HFF-Myc (cell line): Measurements from ENCODE around the gene ZMAT5.
A peak's percentile ranks its signal among the peaks of the same experiment; 100 is the strongest.

Experiments
- DNase-seq: peaks from one replicate; pipeline ENCODE4 v3.0.0-alpha.2; 2011; ENCODE audit warnings: low read depth; ENCODE audit errors: extremely low read depth
- H3K4me3 ChIP-seq: replicated peaks from 2 replicates; pipeline ENCODE4 v1.5.1; 2011; ENCODE audit warnings: low read depth, mild to moderate bottlenecking, control low read depth, low read length
- TF ChIP-seq, protein P1 (sequence below): IDR thresholded peaks from 2 replicates; pipeline ENCODE4 v1.5.1; 2012; ENCODE audit warnings: mild to moderate bottlenecking, low read depth, low read length, control low read depth; ENCODE audit errors: missing control alignments

Gene ZMAT5

DNA sequence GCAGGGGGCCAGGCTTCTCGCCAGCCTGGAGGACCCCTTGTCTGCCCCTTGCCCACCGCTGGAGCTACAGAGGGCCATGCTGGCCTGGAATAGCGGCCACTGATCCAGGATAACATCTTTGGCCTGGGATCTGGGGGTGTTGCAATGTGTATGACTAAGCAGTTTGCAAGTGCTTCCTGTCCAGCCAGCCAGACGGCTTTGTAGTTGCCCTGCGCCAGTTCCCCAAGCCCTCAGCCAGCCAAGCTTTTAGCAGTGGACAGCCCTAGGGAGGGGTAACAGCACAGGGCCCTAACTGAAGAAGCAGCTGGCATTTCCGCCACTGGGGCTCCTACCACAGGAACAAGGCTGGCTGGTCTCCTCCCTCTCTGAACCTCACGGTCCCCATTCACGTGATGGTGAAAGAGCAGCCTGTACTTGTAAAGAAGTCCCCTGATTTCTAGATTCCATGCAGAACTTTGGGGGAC, 32.4 kb upstream of the ZMAT5 start:
- no peak overlapping the region for H3K4me3 ChIP-seq
- DNase-seq: peak; percentile 70
- TF ChIP-seq, protein P1, sequence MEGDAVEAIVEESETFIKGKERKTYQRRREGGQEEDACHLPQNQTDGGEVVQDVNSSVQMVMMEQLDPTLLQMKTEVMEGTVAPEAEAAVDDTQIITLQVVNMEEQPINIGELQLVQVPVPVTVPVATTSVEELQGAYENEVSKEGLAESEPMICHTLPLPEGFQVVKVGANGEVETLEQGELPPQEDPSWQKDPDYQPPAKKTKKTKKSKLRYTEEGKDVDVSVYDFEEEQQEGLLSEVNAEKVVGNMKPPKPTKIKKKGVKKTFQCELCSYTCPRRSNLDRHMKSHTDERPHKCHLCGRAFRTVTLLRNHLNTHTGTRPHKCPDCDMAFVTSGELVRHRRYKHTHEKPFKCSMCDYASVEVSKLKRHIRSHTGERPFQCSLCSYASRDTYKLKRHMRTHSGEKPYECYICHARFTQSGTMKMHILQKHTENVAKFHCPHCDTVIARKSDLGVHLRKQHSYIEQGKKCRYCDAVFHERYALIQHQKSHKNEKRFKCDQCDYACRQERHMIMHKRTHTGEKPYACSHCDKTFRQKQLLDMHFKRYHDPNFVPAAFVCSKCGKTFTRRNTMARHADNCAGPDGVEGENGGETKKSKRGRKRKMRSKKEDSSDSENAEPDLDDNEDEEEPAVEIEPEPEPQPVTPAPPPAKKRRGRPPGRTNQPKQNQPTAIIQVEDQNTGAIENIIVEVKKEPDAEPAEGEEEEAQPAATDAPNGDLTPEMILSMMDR: no peak

DNA sequence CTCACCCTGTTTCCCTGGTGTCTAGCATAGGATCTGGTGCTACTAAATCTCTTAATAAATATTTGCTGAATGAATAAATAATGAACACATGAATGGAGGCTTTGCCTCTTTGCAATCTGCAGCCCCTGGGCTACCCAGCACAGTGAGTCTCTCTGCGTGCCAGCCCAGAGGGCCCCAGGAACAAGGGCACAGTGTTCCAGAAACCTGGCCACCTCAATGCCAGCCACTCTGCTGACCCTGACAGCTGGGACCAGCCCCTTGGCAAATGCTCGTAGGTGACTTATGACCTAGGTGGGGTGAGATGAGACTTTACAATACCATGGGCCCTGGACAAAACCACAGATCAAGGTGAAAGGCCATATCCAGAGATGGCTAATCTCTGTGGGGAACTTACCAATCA, 32.0 kb upstream of the ZMAT5 start:
- DNase-seq: no peak
- TF ChIP-seq, protein P1: no peak
- H3K4me3 ChIP-seq: no peak overlapping the region

DNA sequence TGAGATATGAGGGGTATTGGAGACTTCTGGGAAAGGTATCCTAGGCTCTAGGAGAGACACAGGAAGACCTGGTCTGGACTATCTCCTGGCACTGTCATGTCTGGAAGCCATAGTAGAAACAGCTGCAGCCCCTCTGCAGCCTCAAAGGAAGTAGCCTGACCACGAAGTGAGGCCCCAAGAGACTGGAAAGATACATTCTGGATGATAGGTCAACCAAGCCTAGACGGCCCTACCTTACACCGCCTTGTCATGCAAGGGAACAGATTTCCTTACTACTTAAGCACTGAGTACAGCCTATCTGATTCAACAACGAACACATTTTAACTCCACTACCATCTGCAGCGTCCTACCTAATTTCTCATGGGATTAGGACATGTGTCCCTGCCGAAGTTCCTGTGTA, 31.5 kb upstream of the ZMAT5 start:
- TF ChIP-seq, protein P1: no peak
- no peak for DNase-seq
- no peak overlapping the region for H3K4me3 ChIP-seq

DNA sequence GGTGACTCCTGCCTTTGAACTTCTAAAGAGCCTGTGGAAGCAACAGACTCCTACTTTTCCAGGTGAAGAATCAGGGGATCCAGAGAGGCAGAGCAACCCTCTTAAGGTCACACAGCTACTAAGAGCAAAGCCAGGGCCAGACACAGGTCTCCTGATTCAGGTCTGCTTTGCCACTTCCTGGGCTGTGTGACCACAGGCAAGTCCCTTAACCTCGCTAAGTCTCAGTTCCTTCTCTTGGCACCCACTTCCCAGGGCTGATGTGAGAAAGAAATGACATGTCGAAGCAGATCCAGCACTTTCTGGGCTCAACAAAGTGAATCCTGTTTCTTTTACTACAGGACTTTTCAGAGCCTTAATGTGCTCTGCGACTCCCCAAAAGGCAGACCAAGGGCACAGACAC, 30.5 kb upstream of the ZMAT5 start:
- DNase-seq: no peak
- TF ChIP-seq, protein P1: no peak
- H3K4me3 ChIP-seq: no peak overlapping the region

DNA sequence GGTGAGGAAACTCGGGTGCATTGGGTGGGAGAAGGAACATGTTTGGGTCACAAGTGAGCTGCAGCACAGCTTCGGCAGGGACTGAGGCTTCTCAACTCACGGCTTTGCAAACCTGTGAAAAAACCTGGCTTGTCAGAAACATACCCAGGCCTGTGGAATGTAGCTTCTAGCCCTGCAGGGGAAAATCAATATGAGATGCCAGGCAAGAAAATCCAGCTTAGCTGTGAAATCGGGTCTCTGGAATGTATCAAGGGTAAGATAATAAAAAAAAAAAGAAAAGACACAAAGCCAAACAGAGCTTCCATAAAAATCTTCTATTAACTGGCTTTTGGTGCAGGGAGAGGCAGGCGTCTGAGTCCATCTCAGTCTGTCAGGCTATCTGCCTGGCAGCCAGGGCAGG, 28.9 kb upstream of the ZMAT5 start:
- TF ChIP-seq, protein P1: no peak
- no peak for DNase-seq
- H3K4me3 ChIP-seq: no peak overlapping the region

DNA sequence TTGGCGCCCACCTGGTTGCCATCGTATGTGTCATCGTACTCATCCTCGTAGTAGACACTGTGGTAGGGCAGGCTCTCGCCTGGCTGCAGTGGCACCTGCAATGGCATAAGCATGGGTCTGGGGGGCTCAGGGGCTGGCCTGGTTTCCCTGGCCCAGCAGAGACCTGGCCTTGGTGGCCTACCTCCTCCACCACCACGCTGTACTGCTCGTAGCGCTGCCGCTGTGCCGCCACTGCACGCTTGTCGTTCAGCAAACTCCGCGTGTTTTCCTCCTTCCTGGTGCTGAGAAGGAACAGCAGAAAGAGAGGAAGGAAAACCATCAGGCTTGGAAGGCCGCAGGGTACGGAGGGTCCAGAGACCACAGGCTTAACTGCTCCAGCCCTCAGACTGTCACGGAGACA, 26.6 kb upstream of the ZMAT5 start:
- no peak overlapping the region for H3K4me3 ChIP-seq
- TF ChIP-seq, protein P1: no peak
- DNase-seq: no peak

DNA sequence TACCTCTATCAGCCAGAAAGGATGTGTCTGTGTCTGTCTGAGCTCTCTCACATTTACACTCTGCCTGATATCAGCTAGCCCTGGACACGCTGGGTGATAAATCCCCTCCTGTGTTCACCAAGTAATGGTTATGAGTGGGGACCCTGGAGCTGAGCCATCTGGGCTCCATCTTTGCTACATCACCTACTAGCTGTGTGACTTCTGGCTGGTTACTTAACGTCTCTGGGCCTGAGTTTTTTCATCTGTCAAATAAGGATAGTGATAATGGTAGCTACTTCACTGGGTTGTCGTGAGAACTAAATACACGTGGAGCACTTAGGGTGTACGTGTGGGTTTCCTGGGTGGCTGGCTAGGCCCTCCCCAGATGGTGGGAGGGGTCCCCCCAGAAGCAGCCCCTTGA, 23.3 kb upstream of the ZMAT5 start:
- no peak for DNase-seq
- TF ChIP-seq, protein P1: no peak
- no peak overlapping the region for H3K4me3 ChIP-seq
